OCI-M2 (cell line): ENCODE results near the gene KLLN.
"Not testable (repeated sequence)": the region's sequence is repeated elsewhere in the genome, so short reads cannot be mapped to it uniquely, and the experiment has no call there.

Experiments
- DNase-seq: peaks from one replicate; lab custom pipeline; 2025; ENCODE audit not compliant: unreplicated experiment; lab: John Stamatoyannopoulos, UW

The KLLN gene

GRCh38 chr10:87842776-87843497 is 20.4 kb downstream of the KLLN start:
- no peak for DNase-seq

DNA sequence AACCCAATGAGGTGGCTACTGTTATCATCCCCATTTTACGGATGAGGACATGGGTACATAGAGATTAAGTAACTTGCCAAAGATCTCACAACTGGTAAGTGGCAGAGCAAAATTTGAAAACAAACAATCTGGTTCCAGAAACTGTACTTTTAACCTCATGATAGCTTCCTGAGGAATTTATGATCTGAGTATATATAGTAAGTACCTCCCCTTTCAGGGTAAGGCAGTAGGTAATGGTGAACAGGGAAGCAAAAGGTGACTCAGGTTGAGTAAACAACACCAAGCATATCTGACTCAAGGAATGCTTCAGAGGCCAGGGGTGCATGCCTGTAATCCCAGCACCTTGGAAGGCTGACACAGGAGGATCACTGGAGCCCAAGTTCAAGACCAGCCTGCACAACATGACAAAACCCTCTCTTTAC is 21.1 kb downstream of the KLLN start:
- no peak for DNase-seq

GRCh38 chr10:87841186-87841585 is 22.1 kb downstream of the KLLN start:
- DNase-seq = no peak

DNA sequence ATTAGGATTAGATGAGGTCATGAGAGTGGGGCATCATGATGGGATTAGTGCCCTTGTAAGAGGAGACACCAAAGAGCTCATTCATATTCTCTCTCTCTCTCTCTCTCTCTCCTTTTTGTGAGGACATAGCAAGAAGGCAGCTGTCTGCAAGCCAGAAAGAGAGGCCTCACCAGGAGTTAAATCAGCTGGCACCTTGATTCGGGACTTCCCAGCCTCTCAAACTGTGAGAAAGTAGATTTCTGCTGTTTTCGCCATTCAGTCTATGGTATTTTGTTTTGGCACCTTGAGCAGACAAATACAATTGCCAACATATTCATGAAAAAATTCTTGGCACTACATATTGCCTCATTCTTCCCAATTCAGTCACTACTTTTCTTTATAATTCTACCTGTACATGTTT is 24.7 kb downstream of the KLLN start:
- DNase-seq = no peak

DNA sequence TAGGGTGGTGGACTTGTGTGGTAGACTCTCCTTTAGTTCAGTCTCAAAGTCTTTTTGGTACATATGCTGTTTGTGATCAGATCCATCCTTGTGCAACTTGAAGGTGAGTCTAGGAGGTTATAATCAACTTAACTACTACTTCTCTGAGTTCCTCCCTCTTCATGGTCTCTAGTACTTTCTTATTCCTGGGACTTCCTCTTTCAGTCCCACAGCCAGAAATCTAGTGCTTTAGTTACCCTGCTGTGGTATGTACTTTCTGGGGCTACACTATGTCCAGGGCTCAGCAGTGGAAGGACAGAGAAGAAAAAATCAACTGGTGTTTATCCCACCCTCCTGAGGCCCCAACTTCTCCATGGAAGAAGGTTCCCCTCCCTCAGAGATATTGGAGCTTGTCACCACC is 25.9 kb downstream of the KLLN start:
- DNase-seq = no peak

GRCh38 chr10:87836098-87836497 is 27.2 kb downstream of the KLLN start:
- DNase-seq = no peak

DNA sequence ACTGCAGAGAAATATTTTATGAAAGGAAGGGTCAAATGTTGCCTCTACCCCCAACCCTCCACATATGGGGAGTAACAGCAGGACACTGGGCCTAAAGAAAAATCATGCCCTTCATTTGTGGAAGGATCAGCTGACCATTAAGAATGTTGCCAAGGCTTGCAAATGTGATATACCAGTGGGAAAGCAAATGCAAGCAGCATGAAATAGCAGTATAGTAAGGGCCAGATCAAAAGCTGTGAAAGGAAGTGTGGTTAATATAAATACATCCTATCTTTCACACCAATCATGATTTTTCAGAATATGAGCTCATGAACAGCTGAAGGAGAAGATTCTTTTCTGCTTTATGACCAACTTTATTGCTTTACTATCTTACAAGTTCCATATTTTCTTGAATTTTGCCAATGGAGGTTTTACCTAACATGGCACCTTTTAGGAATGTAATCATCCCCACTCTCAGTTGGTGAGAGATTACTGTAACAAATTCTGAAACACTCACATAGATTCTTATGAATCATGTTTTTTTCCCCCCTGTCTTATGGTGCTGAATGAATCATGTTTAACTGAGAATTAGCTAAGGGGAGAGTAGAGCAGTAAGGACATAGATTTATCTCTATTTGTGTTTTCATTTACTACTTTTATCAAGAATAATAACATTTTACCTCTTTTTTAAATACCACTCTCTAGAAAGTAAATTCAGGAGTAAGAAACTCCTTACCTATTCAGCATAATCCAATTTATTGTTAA is 33.2 kb downstream of the KLLN start:
- no peak for DNase-seq

GRCh38 chr10:87829051-87829450 is 34.3 kb downstream of the KLLN start:
- DNase-seq = not testable (repeated sequence)

DNA sequence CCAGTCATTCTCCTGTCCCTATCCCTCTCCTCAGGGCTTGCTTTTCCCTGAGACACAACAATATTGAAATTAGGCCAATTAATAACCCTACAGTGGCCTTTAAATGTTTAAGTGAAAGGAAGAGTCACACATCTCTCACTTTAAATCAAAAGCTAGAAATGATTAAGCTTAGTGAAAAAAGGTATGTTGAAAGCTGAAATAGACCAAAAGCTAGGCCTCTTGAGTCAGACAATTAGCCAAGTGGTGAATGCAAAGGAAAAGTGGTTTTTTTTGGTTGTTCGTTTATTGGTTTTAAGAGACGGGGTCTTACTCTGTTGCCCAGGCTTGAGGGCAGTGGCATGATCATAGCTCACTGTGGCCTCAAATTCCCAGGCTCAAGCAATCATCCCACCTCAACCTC is 35.7 kb downstream of the KLLN start:
- DNase-seq = no peak

- DNase-seq = no peak
These were observed 36.7 kb downstream of the KLLN start for GRCh38 chr10:87826653-87827052.

- DNase-seq = no peak
These were observed 44.1 kb downstream of the KLLN start for GRCh38 chr10:87819289-87819585.

DNA sequence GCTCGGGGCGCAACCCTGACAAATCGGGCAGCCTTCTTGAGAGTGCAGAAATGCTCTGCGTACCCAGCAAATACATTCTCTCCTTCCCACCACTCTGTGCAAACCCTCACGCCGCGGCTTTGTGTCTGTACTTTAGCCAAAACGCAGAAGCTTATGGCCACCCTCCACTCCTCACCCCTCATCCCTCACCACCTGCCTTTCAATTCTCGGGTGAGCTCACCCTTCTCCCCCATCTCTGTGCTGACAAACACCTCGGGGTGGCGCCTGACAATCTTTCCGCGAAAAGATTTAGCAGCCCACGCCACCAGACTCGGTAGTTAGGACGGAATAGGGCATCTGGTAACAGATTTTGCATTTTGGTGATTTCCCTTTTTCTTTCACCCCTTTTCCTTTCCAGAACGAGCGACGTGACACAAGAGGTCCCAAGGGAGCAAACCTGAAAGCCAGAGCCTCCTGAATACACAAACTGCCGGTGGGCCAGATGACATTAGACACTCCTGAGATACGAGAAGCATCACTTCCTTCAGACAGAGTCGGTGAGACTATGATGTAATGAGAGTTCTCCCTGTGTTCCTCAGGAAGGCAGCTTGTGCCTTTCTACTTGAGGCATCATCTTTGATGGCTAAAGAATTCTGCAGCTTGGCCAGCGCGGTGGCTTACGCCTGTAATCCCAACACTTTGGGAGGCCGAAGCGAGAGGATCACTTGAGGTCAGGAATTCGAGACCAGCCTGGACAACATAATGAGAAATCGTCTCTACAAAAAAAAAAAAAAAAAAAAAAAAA is 44.6 kb downstream of the KLLN start:
- DNase-seq = no peak

DNA sequence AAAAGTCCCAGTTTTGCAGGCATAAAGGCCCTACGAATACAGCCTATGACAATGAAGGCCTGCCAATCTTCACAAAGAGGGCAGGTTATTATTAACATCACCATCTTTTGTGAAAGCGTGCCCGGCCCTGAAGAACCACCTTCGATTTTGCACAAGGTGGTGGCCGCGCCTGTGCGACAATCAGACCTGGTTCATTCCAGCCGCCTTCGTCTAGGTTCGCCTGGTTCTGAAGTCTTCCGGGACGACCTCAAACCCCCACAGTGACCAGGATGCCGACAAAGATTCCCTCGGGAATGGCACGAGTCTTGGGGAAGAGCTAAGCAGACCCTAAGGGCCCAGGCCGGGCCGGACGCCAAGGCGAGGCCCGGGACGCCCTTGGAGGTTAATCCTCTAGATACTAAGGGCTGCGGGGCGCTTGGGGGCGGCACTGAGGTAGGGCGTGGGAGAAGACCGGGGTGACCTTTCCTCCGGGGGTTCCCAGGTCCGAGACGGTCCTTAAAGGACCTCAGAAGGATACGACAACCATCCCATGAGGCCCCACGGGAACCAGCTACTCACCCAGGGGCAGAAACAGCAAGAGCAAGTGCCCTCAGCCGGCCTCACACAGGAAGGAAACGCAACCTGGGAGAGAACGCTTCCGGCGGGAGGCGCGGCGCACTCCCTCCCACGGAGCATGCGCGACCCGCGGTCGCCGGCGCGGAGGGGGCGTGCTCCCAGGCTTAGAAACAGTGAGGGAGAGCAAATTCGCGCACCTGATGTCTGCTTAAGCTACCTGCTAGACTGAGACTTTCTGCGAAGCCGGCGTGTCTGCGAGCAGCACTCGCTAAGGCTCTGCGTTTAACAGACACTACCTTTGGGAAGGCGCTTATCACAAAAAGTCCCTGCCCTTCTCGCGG is 45.5 kb downstream of the KLLN start, which contains the start of gene ATAD1:
Gene ATAD1 (minus strand): TSS at position 618 of the 896 bp plus-strand sequence. CDS start 3,627 bp downstream, outside the sequence.
- peak; percentile 78 for DNase-seq

- no peak for DNase-seq
These were observed 46.3 kb downstream of the KLLN start for GRCh38 chr10:87816898-87817608.

DNA sequence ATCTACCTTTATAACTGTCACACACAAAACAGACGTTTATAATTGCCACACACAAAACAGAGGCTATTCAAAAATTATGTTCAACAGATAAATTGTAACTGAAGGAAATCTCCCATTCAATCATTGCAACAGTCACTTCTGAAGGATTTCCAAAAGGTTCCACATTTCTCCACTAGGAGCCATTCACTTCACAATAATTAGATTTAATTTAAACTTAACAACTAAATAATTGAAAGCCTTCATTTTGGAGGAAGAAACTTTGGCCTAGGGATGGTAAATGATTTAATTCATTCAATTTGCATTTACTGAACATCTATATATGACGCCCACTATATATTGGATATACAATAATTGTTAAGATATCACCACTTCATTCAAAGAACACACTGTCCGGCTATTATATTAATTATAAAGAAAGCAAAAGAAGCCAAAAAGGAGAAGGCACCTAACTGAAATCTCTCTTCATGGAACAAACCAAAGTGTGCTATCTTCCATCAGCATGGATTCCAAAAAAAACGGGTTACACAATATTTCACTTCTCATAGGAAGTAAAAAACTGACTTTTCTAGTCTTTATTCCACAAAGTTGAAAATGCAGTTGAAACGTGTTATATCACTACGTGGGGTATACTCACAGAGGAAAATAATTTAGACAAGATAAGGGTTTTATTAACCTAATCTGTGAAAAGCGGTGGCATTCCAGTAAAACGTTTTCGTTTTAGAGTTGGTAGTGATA is 47.0 kb downstream of the KLLN start:
- DNase-seq = no peak
